NCI-H524 (cell line): ENCODE results near the gene OR6B2.

ENCODE experiments used
- DNase-seq, 2 experiments: peaks; one replicate each; lab custom pipeline; 2025; lab: John Stamatoyannopoulos, UW

OR6B2 gene

DNA sequence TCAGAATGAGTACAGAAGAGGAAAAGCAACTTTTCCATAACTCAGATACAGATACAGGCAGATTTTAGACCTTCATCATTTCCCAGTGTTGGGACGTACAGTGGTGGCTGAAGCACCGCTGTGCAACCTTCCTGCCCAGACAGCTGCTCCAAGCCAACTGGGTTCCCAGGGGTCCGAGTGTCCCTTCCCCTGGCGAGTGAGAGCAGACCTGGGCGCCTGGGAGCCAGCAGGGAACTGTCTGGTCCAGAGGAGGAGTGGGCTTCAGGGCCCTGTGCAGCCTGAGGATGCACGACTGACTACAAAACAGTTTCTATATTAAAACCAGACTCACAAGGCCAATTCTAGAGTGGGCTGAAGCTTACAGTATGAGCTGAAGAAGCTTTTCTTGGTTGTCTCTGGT is 11.1 kb upstream of the OR6B2 start:
- DNase-seq: no peak

GRCh38 chr2:240037358-240037757 is 7.1 kb upstream of the OR6B2 start:
- no peak for DNase-seq

GRCh38 chr2:240033330-240033678 is 3.1 kb upstream of the OR6B2 start:
- DNase-seq: no peak

DNA sequence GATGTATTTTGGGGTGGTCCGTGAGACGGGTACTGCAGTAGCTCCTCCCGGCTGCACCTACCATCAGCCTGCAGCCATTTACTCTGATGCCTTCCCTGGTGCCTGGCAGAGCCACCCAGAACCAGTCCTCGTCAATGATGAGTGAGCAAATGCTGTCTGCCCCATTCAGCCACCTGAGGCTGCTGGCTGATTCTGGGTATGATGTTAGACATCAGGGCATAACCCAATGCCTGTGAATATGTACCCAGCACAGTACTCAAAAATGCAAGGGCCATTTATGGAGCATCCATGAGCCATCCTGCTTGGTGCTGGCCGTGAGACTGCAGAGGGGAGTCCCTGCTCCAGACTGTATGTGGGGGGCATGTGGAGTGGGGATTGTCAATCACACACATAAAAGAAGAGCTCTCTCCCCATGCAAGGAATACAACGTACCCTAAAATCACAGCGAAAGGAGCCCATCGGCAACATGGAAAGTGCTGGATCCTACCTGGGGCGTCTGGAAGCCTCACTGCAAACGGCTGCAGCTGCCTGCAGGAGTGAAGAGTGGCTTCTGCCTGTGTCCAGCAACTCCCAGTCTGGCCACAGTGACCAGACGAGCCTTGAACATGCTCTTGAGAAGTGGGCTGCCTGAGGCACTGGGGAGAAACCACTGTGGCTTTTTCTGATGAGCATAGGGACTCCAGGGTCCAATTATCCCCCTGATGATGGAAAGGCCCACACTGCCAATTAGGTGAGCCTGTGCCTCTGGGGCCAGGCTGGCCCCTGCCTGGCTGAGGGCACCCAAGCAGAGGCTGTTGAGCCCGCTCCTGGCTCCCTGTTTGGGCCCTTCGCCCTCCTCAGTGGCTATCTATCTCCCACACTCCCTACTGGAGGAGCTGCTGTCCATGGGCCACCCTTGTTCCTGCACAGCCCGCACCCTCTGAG is 2.4 kb upstream of the OR6B2 start:
- DNase-seq: no peak

DNA sequence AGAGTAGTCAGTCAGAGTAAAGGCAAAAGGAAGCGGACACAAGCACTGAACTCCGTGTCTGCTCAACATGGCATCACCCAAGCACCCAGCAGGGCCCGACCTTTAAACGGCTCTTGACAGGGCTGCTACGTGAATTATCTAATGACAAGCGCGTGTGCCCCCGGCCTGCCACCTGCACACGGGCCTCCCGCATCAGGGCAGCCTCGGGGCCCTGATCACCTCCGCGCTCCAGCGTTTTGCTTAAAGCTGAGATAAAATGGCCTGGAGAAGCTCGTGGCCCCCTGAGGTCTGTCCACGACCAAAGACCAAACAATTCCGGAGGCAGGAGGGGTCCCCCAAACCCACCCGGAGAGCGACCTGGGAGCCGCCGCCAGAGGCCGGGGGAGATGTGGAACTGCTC is 5.5 kb downstream of the OR6B2 start:
- peak in 1 of 2 experiments; percentile 5 for DNase-seq

DNA sequence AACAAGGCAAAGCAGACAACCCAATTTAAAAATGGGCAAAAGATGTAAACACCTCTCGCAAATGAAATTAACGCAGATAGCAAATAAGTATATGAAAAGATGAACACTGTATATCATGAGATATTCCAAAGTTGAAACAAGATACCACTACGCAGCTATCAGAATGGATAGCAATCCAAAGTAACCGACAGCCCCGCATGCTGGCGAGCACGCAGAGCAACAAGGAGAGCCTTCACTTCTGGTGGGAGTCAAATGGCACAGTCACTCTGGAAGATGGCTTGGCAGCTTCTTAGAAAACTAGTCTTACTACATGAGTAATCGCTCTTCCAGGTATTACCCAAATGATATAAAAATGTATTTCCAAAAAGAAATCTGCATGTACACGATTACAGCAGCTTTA is 6.4 kb downstream of the OR6B2 start:
- no peak for DNase-seq

- peak in 1 of 2 experiments; percentile 60 for DNase-seq
Observed at GRCh38 chr2:240021488-240022104, 8.6 kb downstream of the OR6B2 start.

GRCh38 chr2:240018071-240018750 is 12.0 kb downstream of the OR6B2 start:
- no peak for DNase-seq

GRCh38 chr2:240014327-240014726 is 15.9 kb downstream of the OR6B2 start:
- no peak for DNase-seq

GRCh38 chr2:240013343-240013742 is 16.9 kb downstream of the OR6B2 start:
- no peak for DNase-seq

DNA sequence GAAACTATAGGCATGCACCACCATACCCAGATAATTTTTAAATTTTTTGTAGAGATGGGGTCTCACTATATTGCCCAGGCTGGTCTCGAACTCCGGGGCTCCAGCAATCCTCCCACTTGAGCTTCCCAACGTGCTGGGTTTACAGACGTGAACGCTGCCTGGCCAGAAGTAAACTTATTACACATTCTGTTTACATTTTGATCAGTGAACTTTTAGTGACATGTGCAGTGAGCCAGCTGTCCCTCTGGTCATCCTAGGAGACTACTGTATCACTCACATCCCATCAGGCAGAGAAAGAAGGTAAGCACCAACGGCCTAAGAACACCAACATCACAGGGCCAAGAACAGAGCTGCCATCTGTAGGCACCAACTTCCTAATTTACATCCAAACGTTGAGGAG is 27.2 kb downstream of the OR6B2 start:
- no peak for DNase-seq

GRCh38 chr2:240000671-240001070 is 29.6 kb downstream of the OR6B2 start:
- no peak for DNase-seq

GRCh38 chr2:239997686-239998409 is 32.4 kb downstream of the OR6B2 start:
- DNase-seq: no peak

- DNase-seq: no peak
Observed at GRCh38 chr2:239994086-239994485, 36.1 kb downstream of the OR6B2 start.

DNA sequence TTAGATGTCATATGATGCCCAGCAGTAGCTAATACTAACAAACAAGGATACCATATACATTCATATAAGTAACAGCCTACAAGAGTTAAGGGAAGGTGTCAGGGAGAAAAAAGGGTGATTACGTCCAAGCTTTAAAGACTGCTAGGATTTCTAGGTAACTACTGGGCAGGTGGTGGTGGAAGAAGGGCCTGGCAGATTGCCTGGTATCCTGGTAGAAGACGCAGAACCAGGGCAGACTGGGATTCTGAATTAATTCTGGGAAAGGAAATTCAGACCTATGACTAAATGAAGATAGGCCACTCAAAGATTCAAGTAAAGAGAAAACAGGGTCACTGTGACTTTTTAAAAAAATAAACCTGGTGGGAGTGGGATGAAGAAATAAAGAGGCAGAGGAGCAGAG is 36.9 kb downstream of the OR6B2 start:
- no peak for DNase-seq

DNA sequence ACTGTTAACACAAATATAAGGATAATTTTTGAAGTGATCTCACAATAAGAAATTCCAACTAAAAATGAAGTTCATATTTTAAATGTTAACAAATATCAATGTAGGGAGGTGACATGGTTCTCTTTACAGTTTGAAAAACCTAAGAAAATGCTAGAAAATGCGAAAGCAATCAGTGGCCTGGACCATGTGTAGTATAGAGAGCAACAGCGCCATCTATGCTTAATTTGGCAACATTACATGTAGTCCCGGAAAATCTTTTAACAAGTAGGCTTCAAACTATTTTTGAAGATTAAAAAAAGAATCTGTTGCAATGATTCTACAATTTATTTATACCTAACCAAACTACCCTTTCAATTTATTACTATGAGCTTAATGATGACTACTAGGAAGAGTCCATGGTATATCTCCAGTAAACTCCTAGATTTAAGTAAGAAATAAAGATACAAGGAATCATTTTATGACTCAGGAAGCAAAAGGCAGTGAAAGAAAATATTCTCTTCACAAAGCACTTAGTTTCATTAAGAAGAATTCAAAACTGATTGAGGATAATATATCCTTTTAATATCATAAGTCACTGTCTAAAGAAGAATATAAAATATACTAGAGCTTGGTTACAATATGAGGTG is 38.4 kb downstream of the OR6B2 start:
- peak in 1 of 2 experiments; percentile 36 for DNase-seq

- DNase-seq: no peak
Observed at GRCh38 chr2:239990966-239991365, 39.3 kb downstream of the OR6B2 start.

- no peak for DNase-seq
Observed at GRCh38 chr2:239985356-239985755, 44.9 kb downstream of the OR6B2 start.

GRCh38 chr2:239984421-239985194 is 45.6 kb downstream of the OR6B2 start:
- DNase-seq: no peak

DNA sequence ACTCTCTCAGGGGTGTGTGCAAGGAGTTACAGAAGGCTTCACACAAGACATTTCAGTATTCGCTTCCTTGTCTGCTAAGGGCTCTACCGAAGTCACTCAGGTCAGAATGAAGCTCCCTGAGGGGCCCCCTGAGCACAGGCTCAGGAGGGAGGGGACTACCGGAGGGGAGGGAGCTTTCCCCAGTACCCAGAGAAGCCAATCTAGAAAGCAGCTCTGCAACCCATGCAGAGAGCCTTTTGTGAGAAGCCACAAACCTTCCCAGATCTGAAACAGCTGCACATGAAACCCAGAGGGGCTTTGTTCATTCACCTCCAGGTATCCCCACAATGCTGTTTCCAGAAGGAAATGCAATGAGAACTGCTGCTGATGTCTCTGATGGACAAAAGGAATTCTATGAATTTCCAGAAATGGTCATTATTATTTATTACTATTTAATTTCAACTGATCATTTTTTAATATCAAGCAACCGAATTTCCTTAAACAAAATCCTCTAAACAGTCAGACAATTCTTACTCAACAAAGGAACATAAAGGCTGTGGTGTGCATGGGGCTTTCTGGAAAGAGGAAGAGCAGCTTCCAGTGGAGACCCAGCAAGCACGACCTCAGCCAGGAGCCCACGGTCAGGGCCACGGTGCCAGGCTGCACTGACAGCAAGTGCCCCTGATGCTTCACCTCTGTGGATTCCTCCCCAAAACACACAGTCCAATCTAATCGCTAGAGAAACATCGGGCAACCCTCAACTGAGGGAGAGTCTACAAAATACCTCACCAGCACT is 47.0 kb downstream of the OR6B2 start:
- no peak for DNase-seq
